Measurements from ENCODE around the gene DUSP15. TPM values are rescaled to one million over a fixed set of nuclear protein-coding genes. Genes with fewer than 3 reads are reported as not detected.
A peak's percentile ranks its signal among the peaks of the same experiment; 100 is the strongest.

The DUSP15 gene
- total RNA-seq, 4 donors from 2014 or later = 31.8 to 61.3 (median 44.6) TPM

DNA sequence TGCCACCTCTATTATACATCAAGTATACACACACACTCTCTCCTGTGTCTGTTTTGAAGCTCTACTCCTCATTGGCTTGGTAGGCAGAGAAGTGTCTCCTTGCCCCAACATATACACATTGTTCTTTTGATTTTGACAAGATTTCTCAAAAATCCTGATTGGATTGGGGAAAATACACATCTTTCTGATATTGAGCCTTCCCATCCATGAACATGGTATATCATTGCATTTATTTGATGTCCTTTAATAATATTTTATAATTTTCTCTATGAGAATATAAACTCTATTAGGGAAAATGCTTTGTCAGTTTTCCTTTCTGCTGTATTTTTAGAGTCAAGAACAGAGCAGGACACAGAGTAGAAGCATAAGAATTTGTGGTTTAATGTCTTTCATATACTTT, 7.4 kb upstream of the DUSP15 start:
- Histone ChIP-seq H3K9me3 (peaks cover 0 to 11% (median 0%) of the 10 kb centered on the region in 4 donors), H3K27me3 (no peaks in the 10 kb centered on the region), H3K4me3 (no peak overlapping the region), H3K4me1 (peaks cover 0 to 10% (median 0%) of the 10 kb centered on the region in 4 donors), H3K36me3 (peaks cover 0 to 9% (median 0%) of the 10 kb centered on the region in 3 donors), H3K27ac (no peak overlapping the region)
- TF ChIP-seq EP300 (IDR thresholded peaks at IDR 0.05) (no peak), POLR2A (IDR thresholded peaks at IDR 0.05) (no peak)
- TF ChIP-seq, protein P1, sequence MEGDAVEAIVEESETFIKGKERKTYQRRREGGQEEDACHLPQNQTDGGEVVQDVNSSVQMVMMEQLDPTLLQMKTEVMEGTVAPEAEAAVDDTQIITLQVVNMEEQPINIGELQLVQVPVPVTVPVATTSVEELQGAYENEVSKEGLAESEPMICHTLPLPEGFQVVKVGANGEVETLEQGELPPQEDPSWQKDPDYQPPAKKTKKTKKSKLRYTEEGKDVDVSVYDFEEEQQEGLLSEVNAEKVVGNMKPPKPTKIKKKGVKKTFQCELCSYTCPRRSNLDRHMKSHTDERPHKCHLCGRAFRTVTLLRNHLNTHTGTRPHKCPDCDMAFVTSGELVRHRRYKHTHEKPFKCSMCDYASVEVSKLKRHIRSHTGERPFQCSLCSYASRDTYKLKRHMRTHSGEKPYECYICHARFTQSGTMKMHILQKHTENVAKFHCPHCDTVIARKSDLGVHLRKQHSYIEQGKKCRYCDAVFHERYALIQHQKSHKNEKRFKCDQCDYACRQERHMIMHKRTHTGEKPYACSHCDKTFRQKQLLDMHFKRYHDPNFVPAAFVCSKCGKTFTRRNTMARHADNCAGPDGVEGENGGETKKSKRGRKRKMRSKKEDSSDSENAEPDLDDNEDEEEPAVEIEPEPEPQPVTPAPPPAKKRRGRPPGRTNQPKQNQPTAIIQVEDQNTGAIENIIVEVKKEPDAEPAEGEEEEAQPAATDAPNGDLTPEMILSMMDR (IDR thresholded peaks at IDR 0.05) = no peak
- DNase-seq (ENCODE audit: low spot score in 2 of 2) = no peak

DNA sequence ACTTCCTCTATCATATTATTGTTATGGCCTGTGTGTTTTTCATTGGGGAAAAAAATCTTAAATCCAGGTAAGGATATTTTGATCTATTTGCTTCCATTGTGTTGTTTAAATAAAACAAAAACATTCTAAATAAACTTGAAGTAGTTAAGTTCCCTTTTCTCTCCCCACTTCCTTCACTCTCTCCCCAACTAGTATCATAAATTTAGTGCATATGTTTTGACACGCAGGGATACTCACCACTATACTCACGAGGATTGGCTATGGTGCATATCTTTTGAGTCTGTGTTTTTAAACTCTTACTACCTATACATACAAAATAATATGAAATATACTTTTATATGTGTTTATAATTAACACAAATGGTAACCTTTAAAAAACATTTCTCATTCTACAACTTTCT, 5.3 kb upstream of the DUSP15 start:
- H3K4me3 ChIP-seq = no peak overlapping the region
- WGBS, 2 donors = 66 to 75% methylated on average over 2 of the region's 2 CpGs
- TF ChIP-seq POLR2A (IDR thresholded peaks at IDR 0.05) = no peak
- TF ChIP-seq, protein P1 (IDR thresholded peaks at IDR 0.05) = no peak
- TF ChIP-seq EP300 (IDR thresholded peaks at IDR 0.05) = no peak
- no peak overlapping the region for H3K27ac ChIP-seq
- H3K4me1 ChIP-seq = peaks cover 0 to 19% (median 0%) of the 10 kb centered on the region in 4 donors
- no peak for DNase-seq (ENCODE audit: low spot score in 2 of 2)
- H3K27me3 ChIP-seq = no peaks in the 10 kb centered on the region
- H3K36me3 ChIP-seq = peaks cover 0 to 9% (median 0%) of the 10 kb centered on the region in 3 donors
- peaks cover 0 to 11% (median 0%) of the 10 kb centered on the region in 4 donors for H3K9me3 ChIP-seq

DNA sequence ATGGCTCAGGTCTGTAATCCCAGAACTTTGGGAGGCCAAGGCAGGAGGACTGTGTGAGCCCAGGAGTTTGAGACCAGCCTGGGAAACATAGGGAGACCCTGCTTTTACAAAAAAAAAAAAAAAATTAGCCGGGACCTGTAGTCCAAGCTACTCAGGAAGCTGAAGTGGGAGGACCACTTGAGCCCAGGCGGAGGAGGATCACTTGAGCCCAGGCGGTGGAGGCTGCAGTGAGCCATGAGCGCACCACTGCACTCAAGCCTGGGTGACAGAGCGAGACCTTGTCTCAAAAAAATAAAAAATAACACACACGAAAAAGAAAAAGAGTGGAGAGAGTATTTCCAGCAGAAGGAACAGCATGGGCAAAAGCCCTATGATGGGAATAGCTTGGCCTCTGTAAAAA, 2.1 kb upstream of the DUSP15 start:
- Histone ChIP-seq H3K9me3 (peaks cover 0 to 3% (median 0%) of the 10 kb centered on the region in 4 donors), H3K36me3 (peaks cover 0 to 9% (median 0%) of the 10 kb centered on the region in 3 donors), H3K4me3 (no peak overlapping the region), H3K4me1 (peaks cover 0 to 26% (median 15%) of the 10 kb centered on the region in 4 donors), H3K27ac (no peak overlapping the region), H3K27me3 (no peaks in the 10 kb centered on the region)
- DNase-seq (ENCODE audit: low spot score in 2 of 2) = no peak
- TF ChIP-seq POLR2A (IDR thresholded peaks at IDR 0.05) = no peak
- TF ChIP-seq, protein P1 (IDR thresholded peaks at IDR 0.05) = no peak
- TF ChIP-seq EP300 (IDR thresholded peaks at IDR 0.05) = no peak
- WGBS, 2 donors = 80 to 88% methylated on average over 6 of the region's 6 CpGs

DNA sequence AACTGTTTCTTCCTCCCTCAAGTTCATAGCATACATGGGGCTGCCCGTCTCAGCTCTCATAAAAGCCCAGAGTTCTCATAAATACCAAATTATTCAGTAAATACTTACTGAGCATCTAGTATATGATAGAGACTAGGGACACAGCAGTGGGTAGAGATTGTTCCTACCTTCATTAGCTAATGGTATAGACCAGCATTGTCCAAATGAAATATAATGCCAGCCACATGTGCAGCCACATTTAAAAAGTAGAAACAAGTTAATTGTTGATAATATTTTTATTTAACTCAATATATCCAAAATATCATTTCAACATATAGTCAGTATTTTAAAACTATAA, 1.3 kb upstream of the DUSP15 start:
- Histone ChIP-seq H3K9me3 (no peaks in the 10 kb centered on the region), H3K27me3 (no peaks in the 10 kb centered on the region), H3K36me3 (peaks cover 0 to 6% (median 0%) of the 10 kb centered on the region in 3 donors), H3K4me3 (no peak overlapping the region), H3K27ac (peak overlapping the region in 3 of 4 donors; percentile 85 to 89 (median 86)), H3K4me1 (peaks cover 0 to 26% (median 15%) of the 10 kb centered on the region in 4 donors)
- no peak for DNase-seq (ENCODE audit: low spot score in 2 of 2)
- WGBS, 2 donors = 78 to 86% methylated on average over 1 of the region's 1 CpG
- no peak for TF ChIP-seq EP300 (IDR thresholded peaks at IDR 0.05)
- TF ChIP-seq, protein P1 (IDR thresholded peaks at IDR 0.05) = no peak
- no peak for TF ChIP-seq POLR2A (IDR thresholded peaks at IDR 0.05)

DNA sequence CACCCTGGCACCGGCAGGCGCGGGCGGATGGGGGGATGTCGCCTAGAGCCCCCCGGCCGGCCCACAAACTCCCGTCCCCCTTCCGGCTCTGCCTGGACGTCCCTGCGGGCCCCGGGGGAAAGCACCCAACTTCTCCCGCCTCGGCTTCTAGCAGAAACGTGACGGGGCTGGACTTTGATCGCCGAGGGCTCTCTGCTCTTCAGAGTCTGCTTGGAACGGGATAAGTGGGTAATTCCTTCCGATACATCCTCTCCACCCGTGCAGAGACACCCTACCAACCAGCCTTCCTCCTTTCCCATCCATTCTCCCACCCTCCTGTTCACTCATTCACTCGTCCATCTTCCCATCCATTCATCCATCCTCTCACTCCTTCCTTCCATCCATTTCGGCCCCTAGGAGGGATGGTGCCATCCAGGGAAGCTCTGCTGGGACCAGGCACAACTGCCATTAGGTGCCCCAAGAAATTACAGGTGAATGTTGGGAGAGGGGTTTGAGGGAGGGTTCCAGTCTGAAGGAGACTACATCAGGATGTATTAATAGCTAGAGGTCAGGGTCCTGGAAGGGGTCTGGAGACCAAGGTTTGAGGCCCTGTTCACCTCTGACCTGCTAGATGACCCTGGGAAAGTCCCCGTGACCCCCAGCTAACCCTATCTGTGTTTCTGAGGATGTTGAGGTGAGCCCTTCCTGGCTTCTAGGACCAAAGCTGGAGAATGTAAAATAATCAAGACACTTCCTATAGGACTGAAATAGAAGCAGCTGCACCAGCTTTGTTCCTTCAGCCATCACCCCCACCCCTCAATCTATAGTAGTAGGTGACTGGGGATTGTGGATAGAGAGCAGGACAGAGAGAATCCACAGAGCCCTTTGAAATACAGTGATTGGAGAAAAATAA, 645 bp upstream of the DUSP15 start:
- no peaks in the 10 kb centered on the region for H3K27me3 ChIP-seq
- no peaks in the 10 kb centered on the region for H3K9me3 ChIP-seq
- peak overlapping the region; percentile 57 to 80 (median 66) for H3K4me3 ChIP-seq
- TF ChIP-seq EP300 (IDR thresholded peaks at IDR 0.05) = no peak
- TF ChIP-seq, protein P1 (IDR thresholded peaks at IDR 0.05) = peak in 1 of 5 experiments; percentile 5
- peak overlapping the region; percentile 81 to 89 (median 86) for H3K27ac ChIP-seq
- WGBS, 2 donors = 7 to 21% methylated on average over 6 to 22 of the region's 24 CpGs
- peaks cover 0 to 4% (median 0%) of the 10 kb centered on the region in 3 donors for H3K36me3 ChIP-seq
- no peak for DNase-seq (ENCODE audit: low spot score in 2 of 2)
- peaks cover 0 to 26% (median 15%) of the 10 kb centered on the region in 4 donors for H3K4me1 ChIP-seq
